ENCODE results near the gene SIK3.

The SIK3 gene

DNA sequence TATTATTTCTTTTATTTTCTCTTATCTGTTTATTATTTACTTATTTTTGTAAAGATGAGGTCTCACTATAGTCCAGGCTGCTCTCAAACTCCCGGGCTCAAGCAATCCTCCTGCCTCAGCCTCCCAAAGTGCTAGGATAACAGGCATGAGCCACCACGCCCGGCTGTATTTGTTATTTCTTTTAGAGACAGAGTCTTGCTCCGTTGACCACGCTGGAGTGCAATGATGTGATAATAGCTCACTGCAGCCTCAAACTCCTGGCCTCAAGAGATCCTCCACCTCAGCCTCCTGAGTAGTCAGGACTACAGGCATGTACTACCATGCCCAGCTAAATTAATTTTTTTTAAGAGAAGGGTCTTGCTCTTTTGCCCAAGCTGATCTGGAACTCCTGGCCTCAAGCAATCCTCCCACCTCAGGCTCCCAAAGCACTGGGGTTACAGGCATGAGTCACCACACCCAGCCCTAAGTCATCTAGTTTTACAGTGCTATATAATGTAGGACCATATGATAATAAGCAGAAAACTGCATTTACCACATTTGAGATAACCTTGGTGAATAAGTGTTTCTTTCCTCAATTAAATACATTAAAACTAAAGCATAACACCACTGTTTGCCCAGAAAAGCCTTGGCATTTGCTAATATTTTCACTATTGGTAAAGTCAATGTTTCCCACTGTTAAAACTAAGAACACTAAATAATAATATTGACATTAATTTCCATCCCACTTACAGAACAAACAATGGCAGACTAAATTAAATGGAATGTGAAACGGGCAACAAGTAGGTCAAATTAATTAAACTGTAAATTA lies 127.5 kb downstream of the SIK3 start:
- no peak for DNase-seq (ENCODE audit: low read depth in 3 of 3)

DNA sequence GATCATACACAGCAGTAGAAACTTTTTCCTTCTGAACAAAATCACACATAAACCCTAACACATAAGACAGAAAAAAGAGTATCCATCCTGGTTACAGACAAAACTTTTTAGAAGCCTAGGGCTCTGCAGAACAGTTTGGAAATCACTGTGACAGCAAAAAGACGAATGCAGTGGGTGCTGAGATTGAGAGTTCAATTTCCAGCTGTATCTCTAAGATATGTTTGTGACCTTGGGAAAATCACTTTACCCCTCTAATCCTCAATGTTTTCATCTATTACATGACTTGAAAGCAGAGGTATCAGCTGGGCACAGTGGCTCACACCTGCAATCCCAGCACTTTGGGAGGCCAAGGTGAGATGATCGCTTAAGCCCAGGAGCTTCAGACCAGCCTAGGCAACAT lies 128.5 kb downstream of the SIK3 start:
- DNase-seq (ENCODE audit: low read depth in 3 of 3), result no peak

DNA sequence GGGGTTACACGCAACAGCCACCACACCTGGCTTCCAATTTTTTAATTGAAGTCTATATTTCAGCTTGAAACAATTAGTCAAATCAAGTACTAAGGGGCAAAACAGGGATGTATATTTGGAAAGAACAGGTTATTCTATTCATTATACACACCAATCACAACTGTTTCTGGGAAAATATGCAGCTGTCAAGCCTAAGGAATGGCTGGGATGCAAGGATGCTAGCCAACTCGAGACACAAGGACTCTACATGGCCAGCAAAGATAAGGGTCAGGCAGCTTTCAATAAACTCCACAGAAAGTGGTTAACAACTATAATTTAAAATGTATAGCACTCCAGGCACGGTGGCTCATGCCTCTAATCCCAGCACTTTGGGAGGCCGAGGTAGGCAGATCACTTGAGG lies 134.0 kb downstream of the SIK3 start:
- DNase-seq (ENCODE audit: low read depth in 3 of 3), result no peak

DNA sequence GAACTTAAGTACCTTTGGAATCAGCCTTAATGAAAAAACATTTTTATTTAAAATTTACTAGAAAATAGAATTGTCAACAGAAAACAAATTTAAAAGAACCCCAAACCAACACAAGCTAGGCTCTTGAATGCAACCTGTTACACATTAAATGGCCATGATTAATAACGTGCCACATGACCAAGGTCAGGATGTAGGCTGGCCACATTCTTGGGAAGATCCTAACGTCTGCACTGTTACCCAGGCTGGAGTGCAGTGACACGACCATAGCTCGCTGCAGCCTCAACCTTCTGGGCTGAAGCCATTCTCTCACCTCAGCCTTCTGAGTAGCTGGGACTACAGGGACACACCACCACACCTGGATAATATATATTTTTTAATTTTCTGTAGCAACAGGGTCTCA lies 134.4 kb downstream of the SIK3 start:
- no peak for DNase-seq (ENCODE audit: low read depth in 3 of 3)

DNA sequence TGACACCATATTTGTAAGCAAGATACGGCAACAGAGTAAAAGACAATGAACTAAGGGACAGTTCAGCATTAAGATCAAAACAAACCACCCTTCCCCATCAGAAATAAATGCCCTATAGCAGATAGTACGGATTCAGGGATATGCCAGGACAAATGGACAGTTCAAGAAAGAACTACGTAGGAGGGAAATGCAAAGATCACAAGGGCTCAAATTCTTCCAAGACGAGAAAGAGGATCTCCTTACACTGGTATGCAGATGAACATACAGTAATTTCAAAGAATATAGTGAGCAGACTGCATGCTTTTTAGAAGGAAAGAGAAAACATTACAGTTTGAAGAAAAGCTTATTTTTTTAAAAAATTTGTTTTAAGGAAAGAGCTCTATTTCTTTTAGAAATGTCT lies 136.1 kb downstream of the SIK3 start:
- DNase-seq (ENCODE audit: low read depth in 3 of 3), result no peak

DNA sequence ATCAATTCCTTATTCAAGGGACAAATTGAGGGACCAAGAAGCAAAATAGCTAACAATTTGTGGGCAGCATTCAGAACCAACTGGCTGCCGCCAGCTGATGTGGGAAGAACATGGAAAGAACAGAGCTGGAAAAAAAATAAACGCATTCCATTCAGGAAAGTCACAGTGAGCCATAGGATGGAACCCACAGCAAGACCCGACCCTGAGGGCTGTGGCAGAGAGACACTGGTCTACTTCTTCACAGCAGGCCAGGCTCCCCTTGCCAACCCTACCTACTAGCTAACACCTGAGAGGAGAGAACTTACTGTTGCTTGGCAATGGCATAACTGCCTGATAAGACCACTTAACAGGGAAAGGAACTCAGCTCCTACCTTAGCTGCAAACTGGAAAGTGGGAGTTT lies 137.3 kb downstream of the SIK3 start:
- no peak for DNase-seq (ENCODE audit: low read depth in 3 of 3)

DNA sequence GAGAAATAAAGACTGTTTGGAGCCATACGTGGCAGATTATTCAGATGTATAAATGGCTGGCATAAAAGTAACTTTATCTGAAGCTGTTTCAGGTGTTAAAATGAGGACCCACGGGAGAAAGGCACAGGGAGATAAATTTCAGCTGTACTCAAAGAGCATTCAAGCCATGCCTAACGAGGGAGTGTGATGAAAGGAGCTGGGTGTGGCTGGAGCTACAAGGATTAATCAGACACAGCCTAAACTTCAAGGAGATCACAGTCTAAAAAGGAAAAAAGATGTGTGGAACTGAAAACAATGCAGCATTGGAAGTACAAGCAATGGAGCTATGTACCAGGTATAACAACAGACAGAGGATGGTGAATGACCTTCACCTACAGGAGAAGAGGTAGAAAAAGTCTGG lies 140.0 kb downstream of the SIK3 start:
- no peak for DNase-seq (ENCODE audit: low read depth in 3 of 3)

DNA sequence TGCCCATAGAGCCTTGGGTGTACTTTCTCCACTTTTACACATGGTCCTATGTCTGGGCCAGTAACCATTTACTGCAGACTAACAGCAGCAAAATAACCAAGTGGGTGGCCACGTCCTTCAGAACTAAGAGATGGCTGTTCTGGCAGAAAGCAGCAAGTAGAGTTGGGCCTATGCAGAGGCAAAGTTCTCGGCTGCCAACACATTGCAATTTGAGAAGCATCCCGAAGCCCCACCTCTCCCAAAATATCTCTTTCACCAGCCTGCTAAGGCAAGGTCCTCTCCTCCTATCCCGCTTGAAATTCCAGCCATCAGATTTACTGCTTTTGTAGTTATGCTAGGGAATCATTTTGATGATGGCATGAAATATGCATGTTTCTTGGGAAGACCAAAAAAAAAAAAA lies 142.3 kb downstream of the SIK3 start:
- DNase-seq (ENCODE audit: low read depth in 3 of 3), result no peak

DNA sequence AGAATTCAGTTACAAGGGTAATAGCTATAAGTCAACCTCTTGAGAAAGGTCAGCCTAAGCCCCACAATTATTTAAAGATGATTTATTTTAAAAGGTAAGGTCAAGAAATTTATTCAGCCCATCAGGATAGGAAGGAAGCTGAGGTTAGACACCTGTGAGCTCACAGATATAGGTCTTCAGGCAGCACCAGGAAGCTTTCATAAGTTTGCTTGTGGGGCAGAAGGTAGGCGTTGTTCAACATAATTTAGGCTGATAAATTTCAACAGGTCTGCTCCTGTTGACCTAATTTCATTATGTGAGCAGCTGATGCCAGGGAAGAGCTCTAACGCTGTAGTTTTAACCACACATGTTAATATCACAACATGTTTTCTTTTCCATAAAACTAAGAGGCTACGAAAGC lies 142.7 kb downstream of the SIK3 start:
- DNase-seq (ENCODE audit: low read depth in 3 of 3), result no peak

DNA sequence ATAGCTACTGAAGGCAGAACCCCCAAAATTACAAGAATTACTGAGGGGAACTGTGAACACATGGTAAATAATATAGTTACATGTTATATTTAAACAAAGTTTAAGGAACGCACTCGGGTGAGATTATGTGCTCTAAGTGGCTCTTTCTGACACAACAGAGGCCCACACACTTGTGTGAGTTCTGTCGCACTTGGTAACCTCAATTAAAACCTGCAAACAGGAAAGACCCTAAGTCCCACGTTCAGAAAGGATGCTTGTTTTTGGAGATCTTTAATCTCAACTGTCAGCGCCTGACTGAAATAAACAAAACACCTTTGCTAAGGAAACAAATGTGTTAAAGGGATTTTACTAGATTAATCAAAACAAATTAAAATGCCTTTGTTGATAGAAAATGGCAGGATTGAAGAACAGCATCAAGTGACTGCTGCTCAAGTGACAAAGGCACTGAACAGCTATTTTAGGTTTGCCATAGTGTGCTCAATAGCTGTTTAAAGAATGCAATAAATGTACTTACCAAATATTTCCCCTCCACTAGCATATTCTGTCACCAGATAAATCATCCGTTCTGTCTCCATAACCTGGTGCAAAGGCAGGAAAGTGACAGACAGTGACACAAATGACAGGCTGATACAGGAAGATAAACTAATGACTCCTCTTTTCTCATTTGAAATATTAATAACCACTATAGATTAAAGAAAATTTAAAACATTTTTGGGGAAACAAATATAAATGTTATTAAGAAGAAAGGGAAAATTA lies 144.5 kb downstream of the SIK3 start:
- DNase-seq (ENCODE audit: low read depth in 3 of 3), result no peak

DNA sequence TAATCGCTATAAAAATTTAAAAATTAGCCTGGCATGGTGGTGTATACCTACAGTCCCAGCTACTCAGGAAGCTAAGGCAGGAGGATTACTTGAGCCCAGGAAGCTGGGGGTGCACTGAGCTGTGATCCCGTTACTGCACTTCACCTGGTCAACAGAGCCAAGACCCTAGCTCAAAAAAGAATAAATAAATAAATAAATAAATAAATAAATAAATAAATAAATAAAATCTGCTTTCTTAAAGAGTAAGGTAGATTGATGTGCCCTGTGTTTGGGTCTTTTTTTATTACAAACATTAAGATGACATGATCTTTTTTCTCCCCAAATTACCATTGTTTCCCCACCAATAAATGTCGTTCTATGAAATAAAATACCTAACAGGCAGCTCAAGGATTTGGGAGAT lies 146.5 kb downstream of the SIK3 start:
- DNase-seq (ENCODE audit: low read depth in 3 of 3), result no peak

DNA sequence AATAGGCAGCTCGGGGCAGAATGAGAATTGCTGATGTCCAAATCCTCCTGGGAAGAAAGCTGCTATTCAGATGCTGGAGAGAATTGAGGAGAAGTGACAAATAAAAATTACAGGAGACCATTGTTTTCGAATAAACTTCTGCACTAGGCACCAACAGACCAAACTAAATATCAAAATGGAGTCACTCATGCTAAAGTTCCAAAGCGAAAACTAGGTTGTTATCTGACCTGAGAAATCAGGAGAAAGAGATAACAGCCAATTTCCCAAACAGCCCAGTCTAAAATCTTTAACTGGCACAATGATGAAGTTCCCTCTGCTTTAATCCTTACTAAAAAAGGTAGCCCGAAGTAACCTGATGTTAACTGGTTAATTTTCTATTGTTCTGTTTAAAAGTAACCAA lies 148.0 kb downstream of the SIK3 start:
- no peak for DNase-seq (ENCODE audit: low read depth in 3 of 3)

DNA sequence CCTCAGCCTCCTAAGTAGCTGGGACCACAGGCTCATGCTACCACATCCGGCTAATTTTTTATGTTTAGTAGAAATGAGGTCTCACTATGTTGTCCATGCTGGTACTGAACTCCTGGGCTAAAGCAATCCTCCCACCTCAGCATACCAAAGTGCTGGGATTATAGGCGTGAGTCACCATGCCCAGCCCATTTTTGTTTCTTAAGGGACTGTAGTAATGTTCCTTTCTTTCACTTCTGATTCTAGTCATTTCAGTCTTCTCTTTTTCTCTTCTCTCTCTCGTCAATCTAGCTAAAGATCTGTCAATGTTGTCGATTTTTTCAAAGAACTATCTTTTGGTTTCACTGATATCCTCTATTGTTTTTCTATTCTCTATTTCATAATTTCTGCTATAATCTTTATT lies 149.8 kb downstream of the SIK3 start:
- DNase-seq (ENCODE audit: low read depth in 3 of 3), result no peak

DNA sequence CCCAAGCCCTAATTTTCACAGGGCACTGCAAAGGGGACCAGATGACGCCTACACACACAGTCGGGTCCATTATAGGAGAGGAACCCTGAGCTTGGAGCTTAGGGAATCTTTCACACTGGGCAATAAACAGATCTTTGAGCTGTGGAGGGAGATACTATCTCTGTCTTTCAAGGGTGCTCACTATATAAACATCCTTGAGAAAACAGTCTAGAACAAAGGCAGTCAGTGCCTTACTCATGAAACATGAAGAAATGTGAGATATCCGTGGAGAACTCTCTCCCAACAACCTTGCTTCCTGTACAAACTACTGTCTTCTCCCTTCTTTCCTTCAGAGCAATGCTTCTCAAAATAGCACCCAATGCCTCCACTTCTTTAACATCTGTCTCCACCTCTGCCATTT lies 151.8 kb downstream of the SIK3 start:
- no peak for DNase-seq (ENCODE audit: low read depth in 3 of 3)

DNA sequence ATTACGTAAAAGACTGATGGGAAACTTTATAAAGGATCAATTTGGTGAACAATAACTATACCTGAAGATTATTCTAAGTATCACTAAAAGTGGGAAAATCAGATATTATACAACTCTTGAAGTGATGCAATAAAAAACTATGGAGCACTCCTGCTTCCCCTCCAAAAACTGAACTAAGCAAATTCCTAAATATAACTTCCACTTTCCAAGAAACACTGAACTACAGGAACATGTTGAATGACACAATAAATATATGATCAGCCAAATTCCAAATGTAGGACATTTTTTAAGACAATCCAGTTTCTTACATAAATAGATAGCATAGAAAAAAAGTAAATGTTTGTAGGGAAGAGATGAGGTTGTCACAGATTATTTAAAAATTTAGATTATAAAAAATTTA lies 158.7 kb downstream of the SIK3 start:
- DNase-seq (ENCODE audit: low read depth in 3 of 3), result no peak

DNA sequence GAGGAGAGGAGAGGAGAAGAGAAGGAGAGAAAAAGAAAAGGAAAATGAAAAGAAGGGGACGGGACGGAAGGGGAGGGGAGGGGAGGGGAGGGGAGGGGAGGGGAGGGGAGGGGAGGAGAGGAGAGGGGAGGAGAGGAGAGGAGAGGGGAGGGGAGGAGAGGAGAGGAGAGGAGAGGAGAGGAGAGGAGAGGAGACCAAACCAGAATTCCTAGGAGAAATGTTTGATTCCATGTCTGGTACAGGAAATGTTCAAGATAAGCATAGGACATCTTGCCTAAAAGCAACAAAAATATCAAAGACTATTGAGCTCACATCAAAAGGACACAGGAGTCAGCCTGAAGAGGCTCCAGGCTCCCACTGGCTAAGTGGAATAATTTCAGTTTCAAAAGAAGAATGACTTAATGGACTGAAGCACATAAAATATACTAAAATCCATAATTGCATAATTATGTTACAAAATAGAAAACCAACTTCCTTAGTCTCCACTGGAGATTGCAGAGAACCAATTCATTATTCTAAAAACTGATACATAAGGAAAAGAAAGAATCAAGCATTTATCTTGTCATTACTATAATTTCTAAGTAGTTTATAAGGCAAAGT lies 159.7 kb downstream of the SIK3 start:
- no peak for DNase-seq (ENCODE audit: low read depth in 3 of 3)

DNA sequence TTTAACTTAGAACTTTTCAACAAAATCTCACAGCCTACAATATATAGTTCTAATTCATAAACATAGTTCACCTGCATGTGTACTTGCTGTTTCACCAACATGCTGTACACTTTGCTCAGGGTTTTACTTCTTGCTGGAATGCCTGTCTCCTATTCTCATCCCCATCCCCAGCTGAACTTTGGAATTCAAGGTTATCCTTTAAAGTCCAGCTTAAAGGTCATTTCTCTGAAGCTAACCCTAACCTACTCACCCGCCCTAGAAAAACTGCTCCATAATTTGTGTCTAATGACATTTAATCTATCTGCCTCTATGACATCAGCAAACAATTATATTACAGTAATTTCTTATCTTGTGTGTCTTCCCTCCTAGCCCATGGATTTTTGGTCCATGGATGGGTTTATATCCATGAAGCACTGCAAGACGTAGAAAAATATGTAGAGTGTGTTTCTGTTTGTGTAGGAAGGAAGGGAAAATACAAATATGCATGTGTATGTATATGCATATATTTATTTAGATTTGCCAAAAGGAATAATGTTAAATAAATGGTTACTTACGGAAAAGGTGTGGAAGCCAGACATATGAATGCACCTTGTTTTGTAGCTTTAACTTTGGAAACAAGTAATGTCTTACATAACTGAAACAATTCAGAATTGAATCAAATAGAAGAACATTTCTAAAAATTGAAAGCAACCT lies 161.3 kb downstream of the SIK3 start:
- DNase-seq (ENCODE audit: low read depth in 3 of 3), result no peak

DNA sequence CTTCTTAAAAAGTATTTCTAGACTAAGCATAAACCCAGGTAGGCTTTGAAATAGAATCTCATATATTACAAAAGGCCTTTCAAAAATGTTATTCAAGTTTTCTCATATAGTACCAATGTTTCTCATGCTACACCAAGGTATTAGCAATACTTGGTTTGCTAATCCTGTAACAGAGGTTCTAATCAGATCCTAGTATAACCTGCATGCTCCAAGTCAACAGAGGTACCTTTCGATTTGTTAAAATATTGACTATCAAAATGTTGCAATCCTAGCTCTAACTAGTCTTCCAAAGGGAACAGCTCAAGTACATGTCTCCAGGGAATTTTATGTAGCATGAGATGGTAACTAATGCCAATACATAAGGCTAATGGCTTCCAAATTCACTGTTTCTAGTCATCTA lies 162.7 kb downstream of the SIK3 start:
- no peak for DNase-seq (ENCODE audit: low read depth in 3 of 3)

DNA sequence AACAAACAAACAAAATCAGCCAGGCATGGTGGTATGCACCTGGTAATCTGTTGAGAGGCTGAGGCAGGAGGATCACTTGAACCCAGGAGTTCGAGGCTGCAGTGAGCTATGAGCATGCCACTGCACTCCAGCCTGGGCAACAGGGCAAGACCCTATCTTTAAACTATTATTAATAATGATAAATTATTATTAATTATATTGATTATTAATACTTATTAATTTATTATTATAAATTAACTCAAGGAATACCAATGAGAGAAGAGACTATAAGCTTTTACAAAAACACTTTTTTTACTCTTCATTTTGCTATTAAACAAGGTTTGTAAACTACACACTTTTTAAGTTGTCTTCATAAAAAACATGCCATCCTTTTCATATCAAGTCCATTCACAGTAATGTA lies 163.1 kb downstream of the SIK3 start:
- DNase-seq (ENCODE audit: low read depth in 3 of 3), result no peak

DNA sequence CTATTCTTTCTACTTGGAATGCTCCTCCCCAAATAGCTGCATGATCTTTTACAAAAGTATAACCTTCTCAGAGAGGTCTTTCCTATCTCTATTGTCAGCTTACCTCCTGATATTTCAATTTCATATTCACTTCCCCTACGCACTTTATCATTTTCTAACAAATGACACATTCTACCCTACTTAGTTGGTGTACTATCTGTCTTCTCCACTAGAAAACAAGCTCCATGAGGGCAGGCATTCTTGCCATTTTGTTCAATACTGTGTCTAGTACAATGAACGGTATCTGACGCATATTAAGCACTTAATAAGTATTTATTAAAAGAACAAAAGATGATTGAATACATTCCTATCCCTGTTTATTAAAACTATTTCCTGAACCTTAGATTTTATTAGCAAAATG lies 164.3 kb downstream of the SIK3 start:
- DNase-seq (ENCODE audit: low read depth in 3 of 3), result no peak

DNA sequence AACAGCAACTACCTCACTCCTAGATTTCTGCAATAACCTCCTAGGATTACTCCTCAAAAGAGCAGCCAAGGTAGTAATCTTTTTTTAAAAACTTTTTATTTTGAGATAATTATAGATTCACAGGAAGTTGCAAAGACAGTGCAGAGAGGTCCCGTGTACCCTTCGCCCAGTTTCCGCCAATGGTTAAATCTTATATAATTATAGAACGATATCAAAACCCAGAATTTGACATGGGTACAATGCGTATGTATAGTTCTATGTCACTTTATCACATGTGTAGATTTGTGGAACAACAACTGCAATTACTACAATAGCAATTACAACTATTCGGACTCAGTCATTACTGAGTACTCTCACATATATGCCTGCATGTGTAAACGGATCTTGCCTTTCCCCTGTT lies 166.0 kb downstream of the SIK3 start:
- no peak for DNase-seq (ENCODE audit: low read depth in 3 of 3)

DNA sequence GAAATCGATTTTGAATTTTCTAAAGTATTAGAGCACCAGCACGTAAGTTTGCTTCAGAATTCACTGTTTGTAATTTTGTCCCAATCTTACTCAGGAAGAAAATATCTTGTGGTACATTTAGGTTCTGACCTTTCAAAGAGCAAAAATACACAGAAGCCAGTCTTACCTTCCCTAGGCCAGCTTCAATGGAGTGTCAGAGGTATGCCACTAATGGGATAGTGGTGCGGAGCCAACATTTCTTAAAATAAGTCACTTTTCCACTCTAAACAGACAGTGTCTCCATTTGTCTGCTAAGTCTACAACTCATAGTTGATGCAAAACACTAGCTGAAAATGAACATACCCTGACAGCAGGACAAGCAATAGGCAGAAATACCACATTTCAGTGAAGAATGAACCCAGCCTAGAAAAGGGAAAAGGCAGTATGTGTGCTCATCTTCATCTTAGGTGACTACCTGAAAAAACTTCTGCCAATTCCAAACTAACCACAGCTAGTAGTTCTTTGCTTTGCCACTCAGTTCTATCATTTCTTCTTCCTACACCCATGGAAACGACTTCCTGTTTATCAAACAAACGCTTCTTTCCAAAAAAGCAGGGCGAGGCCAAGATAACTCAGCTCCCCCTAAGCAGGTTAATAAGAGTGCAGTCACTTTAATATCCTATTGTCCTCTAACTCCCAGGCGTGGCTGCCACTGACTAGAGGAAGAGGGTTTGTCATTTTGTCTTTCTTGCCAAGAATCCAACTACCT lies 166.8 kb downstream of the SIK3 start:
- no peak for DNase-seq (ENCODE audit: low read depth in 3 of 3)
